Transverse colon (tissue), 4 donors: Measurements from ENCODE around the gene GABRG3.

Source experiments
- CTCF ChIP-seq, 5 experiments: fragments of 200-600 bp in 3 of 5; fragments of 450-650 bp in 2 of 5; sonication (generic) in 3 of 5; IDR thresholded peaks; 1 replicate in 2 of 5; 2 replicates in 3 of 5; pipeline ENCODE4 v1.5.1; 2016 to 2017; ENCODE audit warnings: antibody characterized with exemption in 5 of 5, inconsistent platforms in 3 of 5, mild to moderate bottlenecking in 2 of 5, moderate library complexity in 1 of 5
- EP300 ChIP-seq: sonication (generic); formaldehyde crosslinking; IDR thresholded peaks from one replicate; pipeline ENCODE4 v1.6.1; 2017; ENCODE audit warnings: antibody characterized with exemption, low read depth
- POLR2A ChIP-seq: fragments of 450-650 bp; IDR thresholded peaks from one replicate; pipeline ENCODE4 v1.6.1; 2016; ENCODE audit warnings: antibody characterized with exemption, mild to moderate bottlenecking, moderate library complexity
- POLR2AphosphoS5 ChIP-seq, 3 donors: sonication (generic); formaldehyde crosslinking; IDR thresholded peaks; one replicate each; pipeline ENCODE4 v1.6.1; 2016; ENCODE audit warnings: antibody characterized with exemption in 3 of 3

GRCh38 chr15:27336676-27337075, 365.7 kb downstream of the GABRG3 start:
- TF ChIP-seq POLR2AphosphoS5 (IDR thresholded peaks at IDR 0.05) (no peak), POLR2A (no peak), CTCF (IDR thresholded peaks at IDR 0.05) (no peak), EP300 (no peak)
